TTC549 (cell line): Measurements from ENCODE around the gene ZNF70.

Source experiments
- FAIRE-seq: peaks from 2 replicates; lab custom pipeline; 2012; peaks lifted over from hg19 to GRCh38; lab: Jason Lieb, UNC

ZNF70 gene

DNA sequence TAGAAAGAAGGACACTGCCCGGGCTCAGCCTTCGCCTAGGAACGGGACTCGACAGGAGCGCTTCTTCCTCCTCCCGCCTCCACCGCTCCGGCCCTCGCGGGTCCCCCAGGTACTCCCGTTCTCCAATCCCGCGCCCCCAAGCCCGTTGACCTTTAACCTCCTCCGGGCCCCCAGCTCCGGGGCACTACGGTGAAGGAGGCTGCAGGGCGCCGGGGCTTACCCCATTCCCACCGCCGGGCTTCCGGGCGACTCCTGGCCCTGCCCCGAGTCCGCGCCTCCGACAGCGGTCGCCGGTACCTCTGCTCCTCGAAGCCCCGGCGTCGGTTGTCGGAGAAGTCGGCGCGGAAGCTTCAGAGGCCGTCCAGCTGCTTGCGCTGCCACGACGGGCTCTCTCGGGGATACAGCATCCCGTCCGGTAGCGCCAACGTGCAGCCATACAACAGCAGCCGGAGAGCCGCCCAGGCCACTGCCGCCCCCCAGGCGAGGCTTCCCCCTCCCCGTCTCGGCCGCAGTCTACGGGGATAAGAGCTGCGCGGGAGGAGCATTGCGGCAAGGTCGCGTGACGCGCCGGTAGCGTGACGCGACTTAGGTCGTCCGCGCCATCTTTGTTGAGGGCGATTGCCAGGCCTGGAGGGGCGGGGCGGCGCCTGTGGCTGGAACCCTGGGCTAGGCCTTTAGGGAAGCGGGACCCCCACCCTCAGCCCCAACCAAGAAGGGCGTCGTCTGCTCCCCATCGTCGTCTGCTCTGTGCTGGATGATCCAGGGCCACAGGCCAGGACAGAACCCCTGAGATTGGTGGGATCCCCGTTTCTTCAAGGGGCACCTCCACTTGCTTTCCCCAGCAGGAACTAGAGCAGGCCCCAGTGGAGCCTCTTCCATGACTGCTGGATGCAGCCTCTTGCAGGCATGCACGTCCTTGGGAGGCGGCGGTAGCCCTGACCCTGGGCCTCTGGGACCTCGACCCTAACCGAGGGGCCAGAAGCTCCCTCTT is 33.8 kb downstream of the ZNF70 start:
- FAIRE-seq, result no peak

DNA sequence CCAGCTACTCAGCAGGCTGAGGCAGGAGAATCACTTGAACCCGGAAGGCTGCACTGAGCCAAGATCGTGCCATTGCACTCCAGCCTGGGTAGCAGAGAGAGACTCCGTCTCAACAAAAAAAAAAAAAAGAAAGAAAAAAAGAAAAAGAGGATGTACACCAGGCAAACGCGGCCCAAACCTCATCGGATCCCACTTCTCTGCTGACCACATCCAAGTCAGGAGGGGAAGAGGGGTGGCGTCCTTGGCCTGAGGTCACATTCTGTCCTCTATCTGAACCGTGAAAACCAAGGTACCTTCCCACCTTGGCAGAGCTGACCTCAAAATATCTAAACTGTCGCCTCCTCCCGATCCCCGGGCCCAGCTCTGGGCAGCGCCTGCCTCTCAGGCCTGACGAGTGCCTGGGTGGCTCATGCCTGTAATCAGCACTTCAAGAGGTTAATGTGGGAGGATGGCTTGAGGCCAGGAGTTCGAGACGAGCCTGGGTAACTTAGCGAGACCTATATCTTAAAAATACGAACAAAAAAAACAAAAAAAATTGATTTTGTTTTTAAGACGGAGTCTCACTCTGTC is 35.0 kb downstream of the ZNF70 start:
- FAIRE-seq, result no peak

GRCh38 chr22:23714596-23715578 is 36.0 kb downstream of the ZNF70 start:
- FAIRE-seq, result no peak

- FAIRE-seq, result no peak
These were observed 37.0 kb downstream of the ZNF70 start for GRCh38 chr22:23713696-23714595.

DNA sequence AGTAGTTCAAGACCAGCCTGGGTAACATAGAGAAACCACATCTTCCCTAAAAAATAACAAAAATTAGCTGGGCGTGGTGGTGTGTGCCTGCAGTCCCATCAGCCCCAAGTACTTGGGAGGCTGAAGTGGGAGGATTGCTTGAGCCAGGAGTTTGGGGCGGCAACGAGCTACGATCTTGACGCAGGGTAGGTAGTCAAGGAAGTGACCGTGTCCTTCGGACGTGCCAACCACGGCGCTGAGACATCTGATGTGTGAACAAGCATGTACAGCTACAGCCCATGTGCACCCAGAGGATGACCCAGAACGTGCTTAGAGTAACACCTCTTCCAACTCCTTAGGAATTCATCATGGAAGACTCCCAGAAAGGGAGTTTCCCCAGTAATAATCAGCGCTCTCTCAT is 38.7 kb downstream of the ZNF70 start:
- FAIRE-seq, result no peak

DNA sequence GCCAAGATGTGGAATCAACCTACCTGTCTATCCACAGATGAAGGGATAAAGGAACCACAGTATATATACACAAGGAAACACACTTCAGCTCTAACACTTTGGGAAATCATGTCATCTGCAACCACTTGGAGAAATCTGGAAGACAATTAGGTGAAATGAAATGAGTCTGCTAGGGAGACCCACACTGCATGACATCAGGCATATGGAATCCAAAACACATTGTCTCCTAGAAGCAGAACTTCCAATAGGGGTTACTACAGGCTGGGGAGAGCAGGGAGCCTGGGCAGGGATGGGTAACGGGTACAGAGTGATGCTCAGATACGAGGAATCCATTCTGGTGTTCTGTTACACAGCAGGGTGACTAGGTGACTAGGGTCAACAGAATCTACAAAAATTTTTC is 41.8 kb downstream of the ZNF70 start:
- no peak for FAIRE-seq

GRCh38 chr22:23708270-23708669 is 42.6 kb downstream of the ZNF70 start:
- no peak for FAIRE-seq

GRCh38 chr22:23705358-23705757 is 45.6 kb downstream of the ZNF70 start:
- FAIRE-seq, result no peak

GRCh38 chr22:23704829-23705228 is 46.1 kb downstream of the ZNF70 start:
- FAIRE-seq, result no peak

DNA sequence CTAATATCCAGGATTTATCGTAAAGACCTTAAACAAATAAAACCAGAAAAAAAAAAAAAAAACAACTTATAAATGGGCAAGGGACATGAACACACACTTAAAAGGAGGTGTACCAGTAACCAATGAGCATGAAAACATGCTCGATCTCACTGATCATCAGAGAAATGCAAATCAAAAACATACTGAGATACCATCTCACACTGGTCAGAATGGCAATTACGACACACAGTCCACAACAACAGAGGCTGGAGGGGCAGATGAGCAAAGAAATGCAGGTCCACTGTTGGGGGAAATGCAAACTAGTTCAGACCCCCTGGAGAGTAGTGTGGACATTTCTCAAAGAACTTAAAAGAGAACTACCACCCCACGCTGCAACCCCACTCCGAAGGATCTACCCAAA is 46.9 kb downstream of the ZNF70 start:
- no peak for FAIRE-seq

GRCh38 chr22:23700706-23701105 is 50.2 kb downstream of the ZNF70 start:
- no peak for FAIRE-seq

DNA sequence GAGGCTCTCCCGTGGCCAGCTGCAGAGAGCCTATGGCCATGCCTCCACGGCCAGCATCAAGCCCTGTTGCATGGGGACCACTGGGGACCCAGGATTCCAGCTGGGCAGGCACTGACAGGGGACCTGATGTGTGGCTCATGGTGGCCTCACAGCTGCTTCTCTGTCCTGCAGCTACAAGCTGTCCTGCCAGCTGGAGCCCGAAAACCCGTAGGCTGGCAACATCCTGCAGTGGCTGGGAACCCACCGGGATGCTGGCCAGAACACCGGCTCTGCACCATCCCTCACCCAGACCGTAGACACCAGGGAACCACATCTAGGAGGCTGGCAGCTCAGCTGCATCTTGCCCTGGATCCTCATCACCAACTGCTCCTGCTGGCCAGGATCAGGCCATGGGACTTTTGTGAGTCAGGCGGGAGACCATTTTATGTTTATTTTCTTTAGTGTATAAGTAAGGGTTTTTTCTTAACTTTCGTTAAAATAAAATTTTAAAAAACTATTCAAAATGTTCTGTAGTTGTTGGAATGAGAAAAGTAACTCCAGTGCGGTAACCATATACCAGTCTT is 52.2 kb downstream of the ZNF70 start:
- FAIRE-seq, result no peak

GRCh38 chr22:23698094-23698493 is 52.8 kb downstream of the ZNF70 start:
- FAIRE-seq, result no peak

GRCh38 chr22:23697031-23697970 is 53.6 kb downstream of the ZNF70 start:
- no peak for FAIRE-seq

GRCh38 chr22:23696326-23696851 is 54.5 kb downstream of the ZNF70 start:
- FAIRE-seq, result no peak

DNA sequence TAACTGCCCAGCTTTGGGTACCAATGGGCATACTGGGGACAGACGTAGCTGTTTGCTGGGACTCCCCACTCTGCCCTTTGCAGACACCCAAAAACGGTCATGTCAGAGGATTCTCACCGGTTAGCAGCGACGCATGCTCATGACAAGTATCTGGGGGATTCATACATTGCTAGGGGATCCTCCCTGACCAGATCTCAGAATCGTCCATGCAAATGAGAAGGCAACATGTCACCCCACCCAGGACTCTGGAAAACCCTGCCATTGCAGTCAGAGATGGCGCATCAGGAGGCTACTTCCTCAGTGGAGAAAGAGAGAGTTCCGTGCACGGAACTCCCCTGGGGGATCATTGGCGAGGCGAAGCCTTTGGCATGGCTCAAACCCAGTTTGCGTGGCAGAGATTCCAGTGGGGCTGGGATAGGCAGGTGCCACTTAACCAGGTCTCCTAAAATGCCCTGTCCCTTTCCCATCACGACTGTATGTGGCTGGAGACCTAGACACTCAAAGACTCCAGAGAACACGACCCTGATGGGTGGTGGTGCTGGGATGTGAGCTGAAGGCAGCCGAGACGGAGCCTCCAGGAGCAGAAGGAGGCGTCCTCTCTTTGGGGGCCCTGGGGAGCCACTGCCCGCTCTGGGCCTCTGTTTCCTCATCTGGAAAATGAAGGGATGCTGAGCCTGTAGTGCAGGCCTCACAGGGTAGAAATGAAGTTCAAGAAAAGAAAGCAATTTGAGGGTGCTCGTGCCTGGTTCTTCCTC is 55.2 kb downstream of the ZNF70 start:
- FAIRE-seq, result no peak

- no peak for FAIRE-seq
These were observed 55.8 kb downstream of the ZNF70 start for GRCh38 chr22:23695141-23695540.

DNA sequence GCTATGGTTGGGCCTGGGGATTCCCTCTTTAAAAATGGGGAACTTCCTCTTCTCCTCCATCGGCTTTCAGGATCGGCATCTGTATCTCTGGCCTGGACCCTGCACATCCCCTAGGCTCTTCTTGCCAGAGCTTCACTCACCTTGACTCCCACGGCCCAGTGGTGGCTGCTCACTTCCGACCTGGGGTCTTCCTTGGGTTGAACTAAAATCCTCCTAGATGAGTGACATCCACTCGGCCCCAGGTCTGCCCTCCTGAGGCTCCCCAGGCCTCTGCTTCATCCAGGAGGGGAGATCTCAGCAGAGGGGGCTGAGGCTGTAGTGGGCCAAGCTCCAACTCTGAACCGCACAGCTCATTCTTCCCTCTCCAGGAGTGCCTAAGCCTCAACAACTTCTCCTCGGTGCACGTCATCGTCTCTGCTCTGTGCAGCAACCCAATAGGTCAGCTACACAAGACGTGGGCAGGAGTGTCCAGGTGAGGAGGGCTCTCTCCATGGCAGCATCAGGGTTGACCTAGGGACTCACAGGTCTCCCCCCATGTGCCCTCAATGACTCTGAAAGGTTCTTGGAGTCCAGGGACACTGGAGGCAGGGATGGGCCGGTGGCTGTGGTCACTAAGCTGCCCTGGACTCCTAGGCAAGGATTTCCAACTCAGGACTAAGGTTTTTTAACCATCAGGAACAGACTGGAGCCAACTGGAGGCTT is 56.8 kb downstream of the ZNF70 start:
- no peak for FAIRE-seq
